WTC11 (cell line): ENCODE results near the gene CAMK2B.

Experiments used
- ATF3 ChIP-seq: sonication (generic); formaldehyde crosslinking; conservative IDR thresholded peaks from 2 replicates; pipeline ENCODE4 v1.8.1; 2022; ENCODE audit warnings: mild to moderate bottlenecking, missing genetic modification reagents
- CTCF ChIP-seq: fragments of 200-600 bp; IDR thresholded peaks from 2 replicates; pipeline ENCODE4 v1.8.0; 2022; ENCODE audit warnings: antibody characterized with exemption

GRCh38 chr7:44276571-44277221 lies 48.7 kb downstream of the CAMK2B start:
- TF ChIP-seq ATF3, result no peak
- no peak for TF ChIP-seq CTCF
